Stomach (tissue), 9 donors: ENCODE data around the gene ALKAL2. TPM values are rescaled to one million over a fixed set of nuclear protein-coding genes. Genes with fewer than 3 reads are reported as not detected.

Experiments
- DNase-seq, 2 donors: peaks; one replicate each; pipeline versions ENCODE4 v3.0.0 to v3.0.0-alpha.2; 2013 to 2019
- H3K27ac ChIP-seq, 5 donors: fragments of 200-600 bp in 4 of 5; sonication (generic) in 4 of 5; one replicate each; pipeline ENCODE4 v1.5.1; 2013 to 2019; ENCODE audit warnings: mild to moderate bottlenecking in 1 of 5, moderate library complexity in 1 of 5
- H3K27me3 ChIP-seq, 3 donors: fragments of 200-600 bp; sonication (generic); one replicate each; pipeline ENCODE4 v1.5.1; 2017 to 2019; ENCODE audit warnings: mixed run types in 1 of 3
- H3K36me3 ChIP-seq, 4 donors: fragments of 200-600 bp; sonication (generic); 1 replicate in 3 of 4; 2 replicates in 1 of 4; pipeline ENCODE4 v1.5.1; 2016 to 2019
- H3K4me1 ChIP-seq, 4 donors: fragments of 200-600 bp; sonication (generic); one replicate each; pipeline ENCODE4 v1.5.1; 2016 to 2019
- H3K4me3 ChIP-seq, 4 donors: fragments of 200-600 bp; sonication (generic) in 3 of 4; one replicate each; pipeline ENCODE4 v1.5.1; 2016 to 2019; ENCODE audit warnings: mild to moderate bottlenecking in 1 of 4
- H3K9me3 ChIP-seq, 4 donors: fragments of 200-600 bp; sonication (generic); one replicate each; pipeline ENCODE4 v1.5.1; 2016 to 2019
- CTCF ChIP-seq, 7 experiments: fragments of 450-650 bp in 4 of 7; fragments of 200-600 bp in 3 of 7; sonication (generic) in 3 of 7; IDR thresholded peaks; one replicate each; pipeline ENCODE4 v1.5.1; 2016 to 2019; ENCODE audit warnings: antibody characterized with exemption in 7 of 7, control low read depth in 2 of 7, mild to moderate bottlenecking in 1 of 7
- EP300 ChIP-seq: sonication (generic); formaldehyde crosslinking; IDR thresholded peaks from one replicate; pipeline ENCODE4 v1.6.1; 2017; ENCODE audit warnings: antibody characterized with exemption
- POLR2A ChIP-seq, 4 donors: fragments of 450-650 bp; IDR thresholded peaks; one replicate each; pipeline ENCODE4 v1.6.1; 2016; ENCODE audit warnings: antibody characterized with exemption in 4 of 4, control low read depth in 2 of 4, mild to moderate bottlenecking in 1 of 4, moderate library complexity in 1 of 4
- POLR2AphosphoS5 ChIP-seq, 3 donors: sonication (generic); formaldehyde crosslinking; IDR thresholded peaks; one replicate each; pipeline ENCODE4 v1.6.1; 2016; ENCODE audit warnings: antibody characterized with exemption in 3 of 3
- WGBS, 5 donors: extraction: QIAGEN DNeasy Blood & Tissue Kit in 3 of 5; methylation state at CpG; one replicate each; pipeline versions ENCODE4 v1.1.5 to v1.1.7; 2013 to 2018; 5-methylcytosine and 5-hydroxymethylcytosine counted together
- intact Hi-C: fragments of 100-400 bp; cut with DNase I; formaldehyde crosslinking; loops from one replicate; pipeline ENCODE4 v1.15.1; 2023; ENCODE audit warnings: low total_unique reads
- polyA plus RNA-seq, 3 donors: library from polyadenylated mRNA; stranded (reverse); fragments of 200-250 nt; gene quantifications; one replicate each; pipeline ENCODE4 v1.2.3, GENCODE V29; 2013
- total RNA-seq, 5 donors: library from RNA; depleted of rRNA; stranded (reverse); fragments of >200 nt; gene quantifications; one replicate each; pipeline versions ENCODE4 v1.1.0 to v1.2.3, GENCODE V29; 2014 to 2016
- donor health status: healthy with polysubstance abuse.
- donor health status: Bipolar disorder and iron deficiency.
- donor health status: healthy.

ALKAL2 gene
- total and polyA plus RNA-seq, 8 donors, result 0.45 to 29.8 (median 10.5) TPM

- WGBS, 5 donors, result 91 to 94% (median 94%) methylated on average over 56 of the region's 56 CpGs
- TF ChIP-seq CTCF (IDR thresholded peaks at IDR 0.05) (no peak), POLR2A (IDR thresholded peaks at IDR 0.05) (no peak), EP300 (no peak), POLR2AphosphoS5 (IDR thresholded peaks at IDR 0.05) (no peak)
- Histone ChIP-seq H3K9me3 (no peaks in the 10 kb centered on the region), H3K27ac (no peak overlapping the region), H3K27me3 (peaks cover 0 to 22% (median 5%) of the 10 kb centered on the region in 3 donors), H3K4me3 (no peak overlapping the region), H3K36me3 (no peaks in the 10 kb centered on the region), H3K4me1 (no peaks in the 10 kb centered on the region)
- DNase-seq, result no peak
- intact Hi-C loops, result no loop called here
Measured at GRCh38 chr2:314561-315336, 26.9 kb upstream of the ALKAL2 start.

GRCh38 chr2:313991-314390 is 26.1 kb upstream of the ALKAL2 start:
- Histone ChIP-seq H3K36me3 (no peaks in the 10 kb centered on the region), H3K4me1 (no peaks in the 10 kb centered on the region), H3K4me3 (no peak overlapping the region), H3K27ac (no peak overlapping the region), H3K27me3 (peaks cover 0 to 22% (median 5%) of the 10 kb centered on the region in 3 donors), H3K9me3 (no peaks in the 10 kb centered on the region)
- no peak for DNase-seq
- intact Hi-C loops, result no loop called here
- TF ChIP-seq POLR2AphosphoS5 (IDR thresholded peaks at IDR 0.05), result no peak
- TF ChIP-seq POLR2A (IDR thresholded peaks at IDR 0.05), result no peak
- TF ChIP-seq EP300, result no peak
- TF ChIP-seq CTCF (IDR thresholded peaks at IDR 0.05), result no peak
- WGBS, 5 donors, result 65 to 68% (median 66%) methylated on average over 13 to 14 of the region's 14 CpGs

GRCh38 chr2:310994-311393 is 23.1 kb upstream of the ALKAL2 start:
- 65 to 77% (median 74%) methylated on average over 5 of the region's 5 CpGs for WGBS, 5 donors
- intact Hi-C loops, result no loop called here
- Histone ChIP-seq H3K4me1 (no peaks in the 10 kb centered on the region), H3K4me3 (no peak overlapping the region), H3K27ac (no peak overlapping the region), H3K36me3 (no peaks in the 10 kb centered on the region), H3K9me3 (no peaks in the 10 kb centered on the region), H3K27me3 (peaks cover 0 to 22% (median 5%) of the 10 kb centered on the region in 3 donors)
- TF ChIP-seq POLR2A (IDR thresholded peaks at IDR 0.05) (no peak), CTCF (IDR thresholded peaks at IDR 0.05) (no peak), POLR2AphosphoS5 (IDR thresholded peaks at IDR 0.05) (no peak), EP300 (no peak)
- no peak for DNase-seq

- Histone ChIP-seq H3K4me1 (no peaks in the 10 kb centered on the region), H3K27me3 (peaks cover 0 to 21% (median 5%) of the 10 kb centered on the region in 3 donors), H3K9me3 (no peaks in the 10 kb centered on the region), H3K36me3 (no peaks in the 10 kb centered on the region), H3K27ac (no peak overlapping the region), H3K4me3 (no peak overlapping the region)
- intact Hi-C loops, result no loop called here
- TF ChIP-seq CTCF (IDR thresholded peaks at IDR 0.05) (no peak), POLR2A (IDR thresholded peaks at IDR 0.05) (no peak), EP300 (no peak), POLR2AphosphoS5 (IDR thresholded peaks at IDR 0.05) (no peak)
- WGBS, 5 donors, result 69 to 76% (median 73%) methylated on average over 10 of the region's 10 CpGs
- no peak for DNase-seq
Measured at GRCh38 chr2:309954-310510, 22.1 kb upstream of the ALKAL2 start.
